Measurements from ENCODE around the gene EPB41L2. TPM values are rescaled to one million over a fixed set of nuclear protein-coding genes. Genes with fewer than 3 reads are reported as not detected.

Gene EPB41L2
- total RNA-seq, 1 donor from 2014 or later = 66.3 TPM

DNA sequence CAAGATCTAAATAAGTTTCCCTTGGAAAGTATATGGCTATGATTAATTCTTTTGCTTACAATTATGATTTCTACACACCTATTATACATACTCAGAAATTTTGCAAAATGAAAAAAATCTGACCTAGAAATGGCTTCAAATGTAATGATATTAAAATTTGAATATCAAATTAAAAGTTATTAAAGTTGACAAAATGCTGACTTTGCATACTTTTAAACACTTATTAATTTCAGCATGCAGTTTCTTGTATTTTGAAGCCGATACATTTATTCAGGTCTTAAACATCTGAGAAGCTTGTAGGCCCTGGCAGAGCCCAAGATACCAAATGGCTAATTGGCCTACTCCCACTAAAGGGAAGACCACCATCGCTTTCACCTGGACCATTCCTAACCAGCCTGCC, 176.1 kb downstream of the EPB41L2 start:
- Mint-ChIP-seq H3K9me3 (no peaks in the 10 kb centered on the region), H3K36me3 (peaks cover 3% of the 10 kb centered on the region), H3K27ac (no peak overlapping the region), H3K4me1 (peaks cover 9% of the 10 kb centered on the region), H3K27me3 (ENCODE audit: low read depth) (no peaks in the 10 kb centered on the region), H3K4me3 (no peak overlapping the region)
- no peak for DNase-seq (ENCODE audit: low spot score in 2 of 2, unreplicated experiment in 2 of 2)
- TF ChIP-seq, protein P1, sequence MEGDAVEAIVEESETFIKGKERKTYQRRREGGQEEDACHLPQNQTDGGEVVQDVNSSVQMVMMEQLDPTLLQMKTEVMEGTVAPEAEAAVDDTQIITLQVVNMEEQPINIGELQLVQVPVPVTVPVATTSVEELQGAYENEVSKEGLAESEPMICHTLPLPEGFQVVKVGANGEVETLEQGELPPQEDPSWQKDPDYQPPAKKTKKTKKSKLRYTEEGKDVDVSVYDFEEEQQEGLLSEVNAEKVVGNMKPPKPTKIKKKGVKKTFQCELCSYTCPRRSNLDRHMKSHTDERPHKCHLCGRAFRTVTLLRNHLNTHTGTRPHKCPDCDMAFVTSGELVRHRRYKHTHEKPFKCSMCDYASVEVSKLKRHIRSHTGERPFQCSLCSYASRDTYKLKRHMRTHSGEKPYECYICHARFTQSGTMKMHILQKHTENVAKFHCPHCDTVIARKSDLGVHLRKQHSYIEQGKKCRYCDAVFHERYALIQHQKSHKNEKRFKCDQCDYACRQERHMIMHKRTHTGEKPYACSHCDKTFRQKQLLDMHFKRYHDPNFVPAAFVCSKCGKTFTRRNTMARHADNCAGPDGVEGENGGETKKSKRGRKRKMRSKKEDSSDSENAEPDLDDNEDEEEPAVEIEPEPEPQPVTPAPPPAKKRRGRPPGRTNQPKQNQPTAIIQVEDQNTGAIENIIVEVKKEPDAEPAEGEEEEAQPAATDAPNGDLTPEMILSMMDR (IDR thresholded peaks at IDR 0.05; ENCODE audit: unreplicated experiment) = no peak

DNA sequence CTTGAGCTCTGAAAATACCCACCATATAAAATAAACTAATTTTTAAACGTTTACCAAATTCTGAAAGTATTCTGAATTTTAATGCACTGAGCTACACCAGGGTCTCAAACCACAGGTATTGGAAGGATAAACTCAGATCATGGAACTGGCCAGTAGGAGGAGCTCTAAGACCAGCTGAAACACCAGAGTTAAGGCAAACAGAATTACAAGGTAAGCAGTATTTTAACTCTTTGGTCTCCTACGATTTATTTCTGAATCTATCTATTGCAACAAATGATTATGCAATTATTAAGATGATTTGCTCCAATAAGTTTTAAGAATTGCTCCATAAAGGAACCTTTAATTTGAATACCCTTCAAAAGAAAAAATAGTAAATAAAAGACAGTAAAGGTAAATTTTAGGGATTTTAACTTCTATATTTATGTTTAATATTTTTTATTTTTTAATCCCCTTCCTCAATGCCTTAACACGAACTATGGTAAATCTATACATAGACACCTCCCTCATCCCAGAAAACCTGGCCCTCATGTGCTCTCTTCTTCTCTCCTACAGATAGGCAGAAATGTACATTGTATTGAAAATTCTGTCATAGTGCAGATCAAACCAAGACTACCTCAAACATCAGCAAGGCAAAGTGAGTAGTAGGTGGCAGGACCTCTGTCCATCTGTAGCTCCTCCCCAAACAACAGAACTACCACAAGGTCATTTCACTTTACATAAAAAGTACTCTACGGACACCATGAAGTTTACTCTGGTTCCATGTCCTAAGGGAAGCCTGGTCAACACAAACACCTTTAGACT, 177.5 kb downstream of the EPB41L2 start:
- no peak overlapping the region for H3K27ac Mint-ChIP-seq
- no peak overlapping the region for H3K4me3 Mint-ChIP-seq
- peak in 1 of 2 experiments; percentile 76 for DNase-seq (ENCODE audit: low spot score in 2 of 2, unreplicated experiment in 2 of 2)
- H3K4me1 Mint-ChIP-seq = peaks cover 9% of the 10 kb centered on the region
- H3K9me3 Mint-ChIP-seq = no peaks in the 10 kb centered on the region
- peaks cover 3% of the 10 kb centered on the region for H3K36me3 Mint-ChIP-seq
- no peaks in the 10 kb centered on the region for H3K27me3 Mint-ChIP-seq (ENCODE audit: low read depth)
- TF ChIP-seq, protein P1 (IDR thresholded peaks at IDR 0.05; ENCODE audit: unreplicated experiment) = peak; percentile 87

DNA sequence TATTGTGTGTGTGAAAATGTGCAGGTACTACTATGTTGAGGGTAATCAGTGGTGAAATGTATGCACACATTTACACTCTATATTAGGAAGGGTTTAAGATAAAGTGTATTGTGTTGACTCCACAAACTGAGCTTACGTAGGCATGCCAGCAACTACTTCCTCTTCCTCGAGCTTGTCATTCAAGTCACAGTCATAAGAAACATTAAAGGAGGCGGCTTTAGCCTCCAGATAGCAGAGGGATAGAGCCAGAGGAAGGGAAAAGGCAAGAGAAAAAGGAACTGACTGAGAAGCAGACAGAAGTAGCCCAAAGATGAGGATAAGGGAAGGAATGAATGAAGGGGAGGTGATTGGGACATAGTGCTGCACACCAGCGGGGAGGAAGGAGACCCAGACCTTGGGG, 180.7 kb downstream of the EPB41L2 start:
- H3K9me3 Mint-ChIP-seq = no peaks in the 10 kb centered on the region
- no peaks in the 10 kb centered on the region for H3K36me3 Mint-ChIP-seq
- no peaks in the 10 kb centered on the region for H3K27me3 Mint-ChIP-seq (ENCODE audit: low read depth)
- H3K4me3 Mint-ChIP-seq = no peak overlapping the region
- DNase-seq (ENCODE audit: low spot score in 2 of 2, unreplicated experiment in 2 of 2) = no peak
- TF ChIP-seq, protein P1 (IDR thresholded peaks at IDR 0.05; ENCODE audit: unreplicated experiment) = no peak
- peaks cover 2% of the 10 kb centered on the region for H3K4me1 Mint-ChIP-seq
- no peak overlapping the region for H3K27ac Mint-ChIP-seq

DNA sequence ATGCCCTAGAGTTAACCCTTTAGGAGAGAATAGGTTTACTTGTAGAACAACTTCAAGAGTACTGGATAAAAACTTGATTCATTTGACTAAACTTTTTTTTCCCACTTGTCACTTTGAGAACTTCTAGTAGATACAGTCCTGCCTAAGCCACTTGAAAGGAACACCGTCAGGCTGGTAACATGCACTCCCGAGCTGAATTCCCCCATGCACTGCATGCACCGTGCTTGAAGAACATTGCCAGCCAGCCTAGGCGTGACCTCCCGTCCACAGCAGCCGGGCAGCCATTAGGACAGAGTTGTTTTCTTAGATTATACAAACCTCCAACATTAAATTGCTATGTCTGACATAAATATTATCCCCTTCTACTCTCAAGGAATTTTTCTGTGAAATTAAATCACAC, 183.2 kb downstream of the EPB41L2 start:
- no peak for DNase-seq (ENCODE audit: low spot score in 2 of 2, unreplicated experiment in 2 of 2)
- H3K4me1 Mint-ChIP-seq = no peaks in the 10 kb centered on the region
- no peak overlapping the region for H3K4me3 Mint-ChIP-seq
- no peak overlapping the region for H3K27ac Mint-ChIP-seq
- H3K27me3 Mint-ChIP-seq (ENCODE audit: low read depth) = no peaks in the 10 kb centered on the region
- H3K9me3 Mint-ChIP-seq = no peaks in the 10 kb centered on the region
- TF ChIP-seq, protein P1 (IDR thresholded peaks at IDR 0.05; ENCODE audit: unreplicated experiment) = no peak
- H3K36me3 Mint-ChIP-seq = no peaks in the 10 kb centered on the region

DNA sequence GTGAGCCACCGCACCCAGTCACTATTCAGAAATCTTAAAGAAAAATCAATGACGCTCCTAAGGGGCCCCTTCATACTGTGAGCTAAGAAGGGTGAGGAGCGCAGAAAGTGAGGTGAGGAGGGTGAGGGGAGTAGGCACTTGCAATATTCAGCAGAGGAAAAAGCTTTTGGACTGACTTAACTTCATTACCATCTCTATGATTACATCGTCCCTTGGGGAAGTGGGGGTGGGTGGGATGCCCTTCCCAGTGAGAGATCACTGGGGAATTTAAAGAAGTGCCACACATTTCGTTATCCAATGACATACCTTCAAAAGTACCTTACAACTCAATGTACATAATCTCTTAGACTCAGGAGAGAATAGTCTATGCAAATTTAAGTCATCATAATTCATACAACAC, 189.3 kb downstream of the EPB41L2 start:
- no peaks in the 10 kb centered on the region for H3K4me1 Mint-ChIP-seq
- H3K36me3 Mint-ChIP-seq = peaks cover 6% of the 10 kb centered on the region
- TF ChIP-seq, protein P1 (IDR thresholded peaks at IDR 0.05; ENCODE audit: unreplicated experiment) = no peak
- H3K27ac Mint-ChIP-seq = no peak overlapping the region
- no peaks in the 10 kb centered on the region for H3K27me3 Mint-ChIP-seq (ENCODE audit: low read depth)
- DNase-seq (ENCODE audit: low spot score in 2 of 2, unreplicated experiment in 2 of 2) = no peak
- H3K9me3 Mint-ChIP-seq = no peaks in the 10 kb centered on the region
- H3K4me3 Mint-ChIP-seq = no peak overlapping the region

All from mesothelial cell of epicardium (in vitro differentiated cells).